Skeletal muscle satellite cell (primary cell): ENCODE results near the gene KLHL11.

Experiments used
- H3K27me3 ChIP-seq: 2 replicates; pipeline ENCODE4 v1.7.0; 2013; ENCODE audit warnings: low read length; ENCODE audit not compliant: control insufficient read depth, insufficient read depth
- H3K36me3 ChIP-seq: 2 replicates; pipeline ENCODE4 v1.7.0; 2013; ENCODE audit warnings: mild to moderate bottlenecking, control low read depth, low read length; ENCODE audit not compliant: insufficient read depth
- H3K4me1 ChIP-seq: 2 replicates; pipeline ENCODE4 v1.7.0; 2013; ENCODE audit warnings: low read length; ENCODE audit not compliant: control insufficient read depth, insufficient read depth
- H3K4me2 ChIP-seq: 2 replicates; pipeline ENCODE4 v1.7.0; 2013; ENCODE audit warnings: mild to moderate bottlenecking, low read length
- H3K4me3 ChIP-seq: 2 replicates; pipeline ENCODE4 v1.7.0; 2013; ENCODE audit warnings: low read length
- H3K9ac ChIP-seq: 2 replicates; pipeline ENCODE4 v1.7.0; 2013; ENCODE audit warnings: mild to moderate bottlenecking, low read depth, low read length, moderate library complexity
- H3K9me3 ChIP-seq: replicated peaks from 2 replicates; pipeline ENCODE4 v1.7.0; 2013; ENCODE audit warnings: mild to moderate bottlenecking, control low read depth, low read length

Gene KLHL11

DNA sequence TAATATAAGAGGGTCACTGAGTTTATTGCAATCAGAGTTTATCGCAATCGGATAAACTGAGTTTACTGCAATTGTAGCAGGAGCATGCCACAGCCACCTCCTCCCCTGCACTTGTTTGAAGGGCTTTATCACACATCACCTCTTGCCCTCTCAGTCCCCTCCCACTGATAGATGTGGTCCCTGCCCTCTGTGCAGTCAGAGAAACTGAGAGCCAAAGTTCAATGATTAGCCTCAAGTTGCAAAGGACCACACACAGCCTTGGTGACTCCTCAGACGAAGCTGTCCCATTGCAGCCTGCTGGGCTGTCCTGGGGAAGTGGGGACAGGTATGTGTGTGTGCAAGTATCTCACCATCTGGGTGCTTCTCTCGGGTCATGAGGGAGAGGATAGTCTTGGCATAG, 39.9 kb upstream of the KLHL11 start:
- Histone ChIP-seq H3K4me3 (no peak overlapping the region), H3K9me3 (no peaks in the 10 kb centered on the region), H3K4me1 (peaks cover 27% of the 10 kb centered on the region), H3K36me3 (peaks cover 88% of the 10 kb centered on the region), H3K9ac (no peak overlapping the region), H3K27me3 (no peaks in the 10 kb centered on the region), H3K4me2 (no peak overlapping the region)

DNA sequence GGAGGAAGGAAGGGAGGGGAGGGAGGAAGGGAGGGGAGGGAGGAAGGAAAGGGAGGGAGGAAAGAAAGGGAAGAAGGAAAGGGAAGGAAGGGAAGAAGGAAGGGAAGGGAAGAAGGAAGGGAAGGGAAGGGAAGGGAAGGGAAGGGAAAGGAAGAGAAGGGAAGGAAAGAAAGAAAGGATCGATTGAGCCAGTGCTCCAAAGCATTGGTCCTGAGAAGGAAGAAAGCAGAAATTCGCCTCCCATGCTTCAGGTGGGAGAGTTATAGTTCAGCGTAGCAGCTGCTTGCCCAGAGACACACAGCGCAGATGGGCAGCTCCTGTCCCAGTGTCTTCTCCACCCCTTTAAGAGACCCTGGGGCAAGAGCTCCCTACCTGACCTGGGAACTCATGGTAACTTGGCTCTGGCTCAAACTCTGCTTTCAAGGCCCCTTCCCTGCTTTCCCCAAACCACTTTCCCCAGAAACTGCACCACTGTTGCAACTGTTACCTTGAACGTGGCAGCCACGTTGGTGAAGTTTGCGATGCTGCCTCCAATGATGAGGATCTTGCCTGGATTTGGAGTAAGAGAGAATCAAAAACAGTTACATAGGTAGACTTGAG, 39.1 kb upstream of the KLHL11 start:
- Histone ChIP-seq H3K4me1 (peaks cover 22% of the 10 kb centered on the region), H3K36me3 (peaks cover 83% of the 10 kb centered on the region), H3K9ac (no peak overlapping the region), H3K9me3 (no peaks in the 10 kb centered on the region), H3K4me2 (no peak overlapping the region), H3K27me3 (no peaks in the 10 kb centered on the region), H3K4me3 (no peak overlapping the region)

DNA sequence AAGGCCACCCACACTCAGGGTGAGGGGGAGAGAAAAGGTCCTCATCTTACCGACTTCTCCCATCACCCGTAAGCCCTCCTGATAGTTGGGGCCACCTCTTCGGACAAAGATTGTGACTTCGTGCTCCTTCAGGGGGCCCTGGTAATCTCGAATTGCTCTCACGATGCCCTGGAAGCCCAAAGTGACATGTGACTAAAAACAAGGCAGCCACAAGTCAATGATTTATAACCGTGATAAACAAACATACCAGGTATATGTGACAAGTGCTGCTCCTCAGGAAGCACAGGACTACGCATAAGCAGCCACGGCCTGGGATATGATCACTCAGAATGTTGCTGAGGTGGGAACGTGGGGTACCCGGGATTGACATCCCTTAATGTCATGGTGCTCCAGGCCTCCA, 36.4 kb upstream of the KLHL11 start:
- Histone ChIP-seq H3K9me3 (no peaks in the 10 kb centered on the region), H3K4me3 (no peak overlapping the region), H3K9ac (no peak overlapping the region), H3K4me1 (peaks cover 4% of the 10 kb centered on the region), H3K36me3 (peaks cover 83% of the 10 kb centered on the region), H3K4me2 (no peak overlapping the region), H3K27me3 (no peaks in the 10 kb centered on the region)

DNA sequence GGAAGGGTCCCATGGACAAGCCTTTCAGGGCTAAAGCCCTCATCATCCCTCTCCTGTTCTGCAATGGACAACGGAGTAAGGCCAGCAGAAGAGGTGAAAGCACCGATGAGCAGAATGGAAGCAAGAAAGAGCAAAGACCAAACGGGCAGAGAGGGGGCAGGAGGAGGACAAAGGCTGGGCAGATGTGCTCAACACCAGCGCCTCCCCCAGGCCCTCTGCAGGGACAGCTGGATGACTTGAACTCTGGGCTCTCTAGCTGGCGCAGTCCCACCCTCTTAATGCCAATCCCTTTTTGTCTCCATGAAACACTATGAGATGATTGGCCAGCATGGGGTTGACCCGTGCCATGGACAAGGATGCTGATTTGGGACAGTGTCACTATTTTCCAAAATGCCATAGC, 31.5 kb upstream of the KLHL11 start:
- no peaks in the 10 kb centered on the region for H3K27me3 ChIP-seq
- no peak overlapping the region for H3K4me3 ChIP-seq
- H3K36me3 ChIP-seq, result peaks cover 86% of the 10 kb centered on the region
- H3K9ac ChIP-seq, result no peak overlapping the region
- no peaks in the 10 kb centered on the region for H3K9me3 ChIP-seq
- H3K4me2 ChIP-seq, result no peak overlapping the region
- H3K4me1 ChIP-seq, result peaks cover 25% of the 10 kb centered on the region

DNA sequence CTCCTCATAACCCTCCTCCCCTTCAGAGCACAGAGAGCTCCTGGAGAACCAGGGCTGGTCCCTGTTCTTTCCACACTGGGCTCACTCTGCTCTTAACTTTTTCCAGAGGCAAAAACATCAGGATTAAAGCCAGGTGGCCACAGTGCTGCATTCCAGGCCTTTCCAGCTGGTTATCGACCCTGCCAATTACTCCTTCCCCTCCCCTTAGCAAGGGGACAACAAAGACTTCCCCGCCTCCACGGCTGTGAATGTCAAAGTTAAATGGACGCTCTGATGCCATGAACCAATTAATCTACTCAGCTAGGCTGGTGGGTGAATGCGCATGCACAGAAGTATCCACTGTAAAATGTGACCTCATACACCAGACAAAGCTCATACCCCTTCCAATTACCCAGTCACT, 30.4 kb upstream of the KLHL11 start:
- peak overlapping the region; percentile 27 for H3K9ac ChIP-seq
- no peak overlapping the region for H3K4me3 ChIP-seq
- H3K9me3 ChIP-seq, result no peaks in the 10 kb centered on the region
- H3K4me2 ChIP-seq, result no peak overlapping the region
- peaks cover 86% of the 10 kb centered on the region for H3K36me3 ChIP-seq
- no peaks in the 10 kb centered on the region for H3K27me3 ChIP-seq
- H3K4me1 ChIP-seq, result peaks cover 29% of the 10 kb centered on the region

DNA sequence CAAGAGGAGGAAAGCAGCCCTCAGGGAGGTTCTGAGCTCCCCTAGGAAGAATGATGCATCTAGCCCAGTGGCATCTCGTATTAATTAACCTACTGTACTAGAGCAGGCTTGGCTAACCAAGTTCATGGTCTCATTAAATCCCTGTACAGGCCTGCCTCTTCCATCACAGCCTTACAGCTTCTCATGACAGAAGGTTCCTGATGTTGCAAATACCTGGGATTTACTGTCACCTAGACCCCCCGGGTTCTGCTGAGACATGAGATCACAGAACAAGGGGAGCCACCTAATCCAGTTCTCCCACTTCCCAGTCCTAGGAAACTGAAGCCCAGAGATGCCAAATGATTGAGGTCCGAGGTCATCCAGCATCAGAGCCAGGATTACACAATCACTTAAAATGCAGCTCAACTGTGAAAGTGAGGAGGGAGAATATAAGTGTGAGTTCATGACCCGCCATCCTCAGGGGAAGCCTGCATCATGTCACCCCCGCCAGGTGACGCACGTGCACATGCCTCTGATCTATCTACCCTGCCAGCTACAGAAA, 29.6 kb upstream of the KLHL11 start:
- no peak overlapping the region for H3K4me3 ChIP-seq
- peaks cover 29% of the 10 kb centered on the region for H3K4me1 ChIP-seq
- no peak overlapping the region for H3K9ac ChIP-seq
- H3K4me2 ChIP-seq, result no peak overlapping the region
- no peaks in the 10 kb centered on the region for H3K27me3 ChIP-seq
- no peaks in the 10 kb centered on the region for H3K9me3 ChIP-seq
- H3K36me3 ChIP-seq, result peaks cover 88% of the 10 kb centered on the region

DNA sequence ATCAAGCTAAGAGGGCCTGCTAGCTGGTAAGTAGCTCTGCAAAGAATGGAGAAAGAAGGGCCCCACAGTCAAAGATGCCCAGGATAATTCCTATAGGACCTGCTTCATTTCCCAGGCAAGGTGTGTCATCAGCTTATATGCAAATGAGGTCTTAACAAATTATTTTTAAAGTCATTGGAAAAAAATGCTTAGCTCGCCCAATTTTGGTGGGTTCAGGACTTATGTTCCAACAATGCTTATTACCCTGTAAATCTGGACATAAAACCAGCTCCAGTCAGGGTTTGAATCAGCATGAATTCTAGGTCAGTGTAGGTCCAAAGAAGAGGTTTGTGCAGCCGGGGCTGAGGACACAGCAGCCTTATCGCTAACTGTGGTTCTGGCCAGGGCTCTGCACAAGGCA, 28.2 kb upstream of the KLHL11 start:
- no peak overlapping the region for H3K4me2 ChIP-seq

DNA sequence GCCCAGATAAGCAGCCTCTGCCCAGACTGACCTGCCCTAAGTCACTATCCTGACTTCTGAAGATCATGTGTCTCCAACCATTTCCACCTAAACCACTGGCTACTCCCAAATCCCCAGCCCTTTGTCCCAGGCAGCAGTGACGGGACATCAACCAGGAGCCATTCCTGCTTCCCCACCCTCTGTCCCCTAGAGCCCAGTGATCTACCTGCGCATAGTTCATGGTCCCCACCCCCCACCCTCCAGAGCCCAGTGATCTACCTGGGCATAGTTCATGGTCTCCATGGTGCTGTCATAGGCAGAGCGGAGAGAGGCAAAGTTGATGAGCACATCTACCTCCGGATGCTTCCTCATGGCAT, 26.8 kb upstream of the KLHL11 start:
- H3K4me1 ChIP-seq, result peaks cover 29% of the 10 kb centered on the region
- no peak overlapping the region for H3K4me2 ChIP-seq
- no peaks in the 10 kb centered on the region for H3K9me3 ChIP-seq
- no peak overlapping the region for H3K9ac ChIP-seq
- H3K27me3 ChIP-seq, result no peaks in the 10 kb centered on the region
- H3K36me3 ChIP-seq, result peaks cover 90% of the 10 kb centered on the region
- no peak overlapping the region for H3K4me3 ChIP-seq

More for the DNA sequence above, 28.2 kb upstream of the KLHL11 start:
- Histone ChIP-seq H3K4me3 (no peak overlapping the region), H3K9ac (no peak overlapping the region), H3K4me1 (peaks cover 29% of the 10 kb centered on the region), H3K9me3 (no peaks in the 10 kb centered on the region), H3K36me3 (peaks cover 91% of the 10 kb centered on the region), H3K27me3 (no peaks in the 10 kb centered on the region)

DNA sequence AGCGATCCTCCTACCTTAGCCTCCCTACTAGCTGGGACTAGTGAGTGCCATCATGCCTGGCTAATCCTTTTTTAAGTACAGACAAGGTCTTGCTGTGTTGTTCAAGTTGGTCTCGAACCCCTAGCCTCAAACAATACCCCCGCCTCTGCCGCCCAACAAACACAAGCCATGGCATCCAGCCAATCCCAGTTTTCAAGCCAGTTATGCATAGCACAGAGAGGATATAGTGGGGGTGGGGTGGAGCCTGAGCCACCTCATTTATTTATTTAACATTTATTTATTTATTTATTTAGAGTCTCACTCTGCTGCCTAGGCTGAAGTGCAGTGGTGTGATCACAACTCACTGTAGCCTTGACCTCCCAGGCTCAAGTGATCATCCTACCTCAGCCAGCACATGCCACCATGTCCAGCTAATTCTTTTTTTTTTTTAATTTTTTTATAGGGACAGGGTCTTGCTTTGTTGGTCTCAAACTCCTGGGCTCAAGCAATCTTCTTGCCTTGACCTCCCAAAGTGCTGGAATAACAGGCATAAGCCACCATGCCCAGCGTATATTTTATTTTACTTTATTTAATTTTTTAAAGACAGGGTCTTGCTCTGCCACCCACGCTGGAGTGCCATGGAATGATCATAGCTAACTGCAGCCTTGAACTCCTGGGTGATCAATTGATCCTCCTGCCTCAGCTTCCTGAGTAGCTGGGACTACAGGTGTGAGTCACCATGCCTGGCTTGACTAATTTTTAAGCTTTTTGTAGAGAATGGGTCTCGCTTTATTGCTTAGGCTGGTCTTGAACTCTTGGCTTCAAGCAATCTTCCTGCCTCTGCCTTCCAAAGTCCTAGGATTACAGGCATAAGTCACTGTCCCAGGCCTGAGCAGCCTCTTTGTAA, 26.2 kb upstream of the KLHL11 start:
- H3K27me3 ChIP-seq, result no peaks in the 10 kb centered on the region
- no peak overlapping the region for H3K4me2 ChIP-seq
- no peak overlapping the region for H3K9ac ChIP-seq
- H3K9me3 ChIP-seq, result no peaks in the 10 kb centered on the region
- H3K4me3 ChIP-seq, result no peak overlapping the region
- H3K4me1 ChIP-seq, result peaks cover 29% of the 10 kb centered on the region
- peaks cover 88% of the 10 kb centered on the region for H3K36me3 ChIP-seq

DNA sequence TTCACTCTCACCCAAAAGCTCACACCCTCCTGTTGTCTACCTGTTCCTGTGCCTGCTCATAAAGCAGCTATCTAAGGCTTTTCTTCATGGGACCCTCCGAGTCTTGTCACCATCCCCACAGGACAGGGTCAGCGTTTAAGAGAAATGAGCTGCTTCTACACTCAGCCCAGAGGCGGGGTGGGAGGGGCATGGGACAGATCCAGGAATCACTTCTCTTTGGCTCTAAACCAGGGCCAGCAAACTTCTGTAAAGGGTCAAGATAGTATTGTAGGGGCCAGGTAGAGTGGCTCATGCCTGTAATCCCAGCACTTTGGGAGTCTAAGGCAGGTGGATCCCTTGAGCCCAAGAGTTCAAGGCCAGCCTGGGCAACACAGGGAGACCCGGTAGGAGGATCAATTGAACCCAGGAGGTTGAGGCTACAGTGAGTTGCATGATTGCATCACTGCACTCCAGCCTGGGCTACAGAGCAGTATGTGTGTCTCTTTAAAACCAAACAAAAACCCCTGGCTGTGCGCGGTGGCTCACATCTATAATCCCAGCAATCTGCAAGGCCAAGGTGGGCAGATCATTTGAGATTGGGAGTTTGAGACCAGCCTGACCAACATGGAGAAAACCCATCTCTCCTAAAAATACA, 23.2 kb upstream of the KLHL11 start:
- Histone ChIP-seq H3K27me3 (no peaks in the 10 kb centered on the region), H3K4me1 (peaks cover 10% of the 10 kb centered on the region), H3K9me3 (no peaks in the 10 kb centered on the region), H3K4me3 (no peak overlapping the region), H3K9ac (no peak overlapping the region), H3K36me3 (peaks cover 89% of the 10 kb centered on the region), H3K4me2 (no peak overlapping the region)

DNA sequence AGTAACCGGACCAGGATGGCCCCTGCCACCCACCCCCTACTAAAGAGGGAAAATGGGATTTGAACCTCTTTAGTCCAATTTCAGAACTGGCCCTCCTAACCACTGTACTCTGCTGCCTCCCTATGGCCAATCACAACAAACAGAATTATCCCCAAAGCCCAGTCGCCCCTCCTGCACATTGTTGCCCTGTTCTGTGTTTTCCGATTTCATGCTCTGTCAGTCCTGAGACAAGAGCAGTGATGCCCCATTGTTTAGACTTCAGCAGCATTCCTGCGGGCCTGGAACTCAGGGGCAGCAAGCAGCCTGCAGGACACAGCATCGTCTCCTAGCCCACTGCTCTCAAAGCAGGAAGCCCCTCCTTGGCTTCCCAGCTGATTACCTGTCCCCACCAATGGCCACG, 20.5 kb upstream of the KLHL11 start:
- Histone ChIP-seq H3K27me3 (no peaks in the 10 kb centered on the region), H3K9me3 (no peaks in the 10 kb centered on the region), H3K9ac (no peak overlapping the region), H3K4me3 (no peak overlapping the region), H3K36me3 (peaks cover 83% of the 10 kb centered on the region), H3K4me1 (no peaks in the 10 kb centered on the region), H3K4me2 (no peak overlapping the region)
